HL-60 (cell line): ENCODE data around the gene DPP10.

ENCODE experiments used
- GABPA ChIP-seq: IDR thresholded peaks from 2 replicates; pipeline ENCODE4 v1.6.1; 2012; ENCODE audit warnings: low read depth
- POLR2AphosphoS5 ChIP-seq: IDR thresholded peaks from 2 replicates; pipeline ENCODE4 v1.6.1; 2012; ENCODE audit warnings: low read depth
- SPI1 ChIP-seq: IDR thresholded peaks from 2 replicates; pipeline ENCODE4 v1.6.1; 2012; ENCODE audit warnings: low read depth, mild to moderate bottlenecking, borderline replicate concordance
- TF ChIP-seq, protein P1 (sequence below): IDR thresholded peaks from one replicate; pipeline ENCODE4 v1.5.1; 2011; ENCODE audit warnings: low read length, control low read depth, inconsistent platforms; ENCODE audit not compliant: insufficient read depth
- TF ChIP-seq, protein P2 (sequence below): IDR thresholded peaks from 2 replicates; pipeline ENCODE4 v1.6.1; 2012; ENCODE audit warnings: low read depth; ENCODE audit not compliant: insufficient replicate concordance

DNA sequence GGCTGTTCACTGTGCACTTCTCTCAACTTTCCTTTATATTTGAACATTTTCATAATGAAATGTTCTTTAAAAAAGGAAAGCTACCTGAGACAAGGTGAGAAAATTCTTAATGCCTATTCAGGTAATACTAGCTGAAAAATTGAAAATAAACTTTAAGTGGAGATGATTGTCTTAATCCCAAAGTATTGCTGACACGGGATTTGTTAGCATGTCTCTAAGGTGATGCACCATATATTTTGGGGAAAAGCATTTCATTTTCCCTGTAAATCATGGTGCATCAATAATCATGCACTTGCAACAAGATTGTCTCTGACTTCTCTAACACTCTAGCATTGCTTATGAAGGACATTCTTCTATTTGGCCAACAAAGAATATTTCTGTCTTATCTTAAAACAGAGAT lies 848.0 kb downstream of the DPP10 start:
- TF ChIP-seq, protein P1, sequence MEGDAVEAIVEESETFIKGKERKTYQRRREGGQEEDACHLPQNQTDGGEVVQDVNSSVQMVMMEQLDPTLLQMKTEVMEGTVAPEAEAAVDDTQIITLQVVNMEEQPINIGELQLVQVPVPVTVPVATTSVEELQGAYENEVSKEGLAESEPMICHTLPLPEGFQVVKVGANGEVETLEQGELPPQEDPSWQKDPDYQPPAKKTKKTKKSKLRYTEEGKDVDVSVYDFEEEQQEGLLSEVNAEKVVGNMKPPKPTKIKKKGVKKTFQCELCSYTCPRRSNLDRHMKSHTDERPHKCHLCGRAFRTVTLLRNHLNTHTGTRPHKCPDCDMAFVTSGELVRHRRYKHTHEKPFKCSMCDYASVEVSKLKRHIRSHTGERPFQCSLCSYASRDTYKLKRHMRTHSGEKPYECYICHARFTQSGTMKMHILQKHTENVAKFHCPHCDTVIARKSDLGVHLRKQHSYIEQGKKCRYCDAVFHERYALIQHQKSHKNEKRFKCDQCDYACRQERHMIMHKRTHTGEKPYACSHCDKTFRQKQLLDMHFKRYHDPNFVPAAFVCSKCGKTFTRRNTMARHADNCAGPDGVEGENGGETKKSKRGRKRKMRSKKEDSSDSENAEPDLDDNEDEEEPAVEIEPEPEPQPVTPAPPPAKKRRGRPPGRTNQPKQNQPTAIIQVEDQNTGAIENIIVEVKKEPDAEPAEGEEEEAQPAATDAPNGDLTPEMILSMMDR: no peak
- TF ChIP-seq POLR2AphosphoS5: no peak
- no peak for TF ChIP-seq GABPA
- TF ChIP-seq, protein P2, sequence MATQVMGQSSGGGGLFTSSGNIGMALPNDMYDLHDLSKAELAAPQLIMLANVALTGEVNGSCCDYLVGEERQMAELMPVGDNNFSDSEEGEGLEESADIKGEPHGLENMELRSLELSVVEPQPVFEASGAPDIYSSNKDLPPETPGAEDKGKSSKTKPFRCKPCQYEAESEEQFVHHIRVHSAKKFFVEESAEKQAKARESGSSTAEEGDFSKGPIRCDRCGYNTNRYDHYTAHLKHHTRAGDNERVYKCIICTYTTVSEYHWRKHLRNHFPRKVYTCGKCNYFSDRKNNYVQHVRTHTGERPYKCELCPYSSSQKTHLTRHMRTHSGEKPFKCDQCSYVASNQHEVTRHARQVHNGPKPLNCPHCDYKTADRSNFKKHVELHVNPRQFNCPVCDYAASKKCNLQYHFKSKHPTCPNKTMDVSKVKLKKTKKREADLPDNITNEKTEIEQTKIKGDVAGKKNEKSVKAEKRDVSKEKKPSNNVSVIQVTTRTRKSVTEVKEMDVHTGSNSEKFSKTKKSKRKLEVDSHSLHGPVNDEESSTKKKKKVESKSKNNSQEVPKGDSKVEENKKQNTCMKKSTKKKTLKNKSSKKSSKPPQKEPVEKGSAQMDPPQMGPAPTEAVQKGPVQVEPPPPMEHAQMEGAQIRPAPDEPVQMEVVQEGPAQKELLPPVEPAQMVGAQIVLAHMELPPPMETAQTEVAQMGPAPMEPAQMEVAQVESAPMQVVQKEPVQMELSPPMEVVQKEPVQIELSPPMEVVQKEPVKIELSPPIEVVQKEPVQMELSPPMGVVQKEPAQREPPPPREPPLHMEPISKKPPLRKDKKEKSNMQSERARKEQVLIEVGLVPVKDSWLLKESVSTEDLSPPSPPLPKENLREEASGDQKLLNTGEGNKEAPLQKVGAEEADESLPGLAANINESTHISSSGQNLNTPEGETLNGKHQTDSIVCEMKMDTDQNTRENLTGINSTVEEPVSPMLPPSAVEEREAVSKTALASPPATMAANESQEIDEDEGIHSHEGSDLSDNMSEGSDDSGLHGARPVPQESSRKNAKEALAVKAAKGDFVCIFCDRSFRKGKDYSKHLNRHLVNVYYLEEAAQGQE: no peak
- no peak for TF ChIP-seq SPI1
